Effector CD4-positive, alpha-beta T cell (primary cell): ENCODE results near the gene C10orf71.

Experiments
- DNase-seq: peaks from one replicate; pipeline ENCODE4 v3.0.0-alpha.2; 2020

The C10orf71 gene

GRCh38 chr10:49363309-49364031, 64.5 kb downstream of the C10orf71 start:
- no peak for DNase-seq

GRCh38 chr10:49364051-49364450, 65.1 kb downstream of the C10orf71 start:
- no peak for DNase-seq

- no peak for DNase-seq
Observed at GRCh38 chr10:49364747-49365146, 65.8 kb downstream of the C10orf71 start.

DNA sequence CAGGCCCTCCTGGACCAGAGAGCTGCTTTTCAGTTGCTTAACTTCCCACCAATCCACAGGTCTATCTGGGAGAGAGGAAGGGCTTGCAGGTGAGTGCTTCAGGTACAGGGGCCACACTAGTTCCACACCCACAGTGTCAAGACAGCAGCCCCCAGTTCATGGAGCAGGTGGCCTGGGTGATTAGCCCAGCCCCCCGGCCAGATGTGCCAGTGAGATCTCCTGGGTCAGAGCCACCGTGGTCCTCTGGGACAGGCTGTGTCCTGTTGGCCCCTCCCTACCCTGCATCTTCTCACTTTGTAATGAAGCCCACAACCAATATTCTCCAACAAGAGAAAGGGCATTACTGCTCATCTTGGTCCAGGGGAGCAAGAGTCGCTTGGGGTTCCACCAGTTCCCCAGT, 66.3 kb downstream of the C10orf71 start:
- DNase-seq, result no peak

DNA sequence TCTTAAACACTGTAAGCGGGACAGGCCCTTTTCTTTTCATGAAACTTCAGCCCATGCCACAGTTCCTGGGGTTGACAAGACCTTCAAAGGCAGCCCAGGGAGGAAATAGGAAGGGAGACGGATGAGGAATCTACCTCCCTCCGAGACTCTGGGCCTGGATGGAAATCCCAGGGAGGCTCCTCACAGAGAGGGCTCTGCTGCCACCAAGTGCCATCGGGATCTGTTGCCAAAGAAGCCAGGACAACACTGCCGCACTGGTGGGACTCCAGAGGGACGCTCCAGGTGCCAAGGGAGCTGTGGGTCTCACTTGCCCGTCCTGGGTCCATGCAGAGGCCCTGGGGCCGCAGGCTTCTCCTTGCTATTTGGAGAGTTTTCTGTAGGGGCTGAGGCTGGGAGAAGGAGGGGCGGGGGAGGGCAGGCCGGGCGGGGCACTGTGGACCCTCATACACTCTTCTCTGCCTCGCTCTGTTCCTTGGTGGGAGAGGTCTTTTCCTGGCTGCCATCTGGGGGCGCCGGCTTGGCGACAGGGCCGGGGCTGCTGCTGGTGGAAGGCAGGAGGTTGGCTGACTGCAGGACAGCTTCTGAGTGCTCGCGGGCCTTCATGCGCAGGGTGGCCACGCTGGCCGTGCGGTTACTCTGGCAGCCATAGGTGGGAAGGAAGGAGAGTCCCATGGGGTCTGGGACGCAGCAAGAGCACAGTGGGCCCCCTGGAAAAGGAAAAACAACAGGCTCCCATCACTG, 66.9 kb downstream of the C10orf71 start:
- DNase-seq, result no peak

- DNase-seq, result no peak
Observed at GRCh38 chr10:49366460-49366859, 67.5 kb downstream of the C10orf71 start.

- no peak for DNase-seq
Observed at GRCh38 chr10:49367600-49367999, 68.6 kb downstream of the C10orf71 start.

DNA sequence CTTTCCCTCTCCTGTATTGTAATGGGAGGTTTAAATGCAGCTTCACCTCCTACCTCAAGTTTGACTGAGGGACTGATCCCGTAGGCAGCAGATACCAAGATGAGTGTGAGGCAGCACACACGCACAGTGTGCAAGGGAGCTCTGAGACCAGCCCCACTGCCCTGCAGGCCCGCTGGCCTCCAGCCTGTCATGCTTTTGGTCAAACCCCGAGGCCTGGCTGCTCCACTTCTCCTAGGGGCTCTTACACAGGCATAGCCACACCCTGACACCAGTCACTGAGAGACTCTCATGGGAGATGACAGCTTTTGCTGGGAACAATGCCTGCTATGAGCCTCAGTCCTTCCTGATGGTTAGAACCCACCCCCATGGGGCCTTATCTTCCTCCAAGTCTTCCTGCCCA, 69.3 kb downstream of the C10orf71 start:
- DNase-seq, result no peak

- no peak for DNase-seq
Observed at GRCh38 chr10:49369216-49370162, 70.5 kb downstream of the C10orf71 start.

DNA sequence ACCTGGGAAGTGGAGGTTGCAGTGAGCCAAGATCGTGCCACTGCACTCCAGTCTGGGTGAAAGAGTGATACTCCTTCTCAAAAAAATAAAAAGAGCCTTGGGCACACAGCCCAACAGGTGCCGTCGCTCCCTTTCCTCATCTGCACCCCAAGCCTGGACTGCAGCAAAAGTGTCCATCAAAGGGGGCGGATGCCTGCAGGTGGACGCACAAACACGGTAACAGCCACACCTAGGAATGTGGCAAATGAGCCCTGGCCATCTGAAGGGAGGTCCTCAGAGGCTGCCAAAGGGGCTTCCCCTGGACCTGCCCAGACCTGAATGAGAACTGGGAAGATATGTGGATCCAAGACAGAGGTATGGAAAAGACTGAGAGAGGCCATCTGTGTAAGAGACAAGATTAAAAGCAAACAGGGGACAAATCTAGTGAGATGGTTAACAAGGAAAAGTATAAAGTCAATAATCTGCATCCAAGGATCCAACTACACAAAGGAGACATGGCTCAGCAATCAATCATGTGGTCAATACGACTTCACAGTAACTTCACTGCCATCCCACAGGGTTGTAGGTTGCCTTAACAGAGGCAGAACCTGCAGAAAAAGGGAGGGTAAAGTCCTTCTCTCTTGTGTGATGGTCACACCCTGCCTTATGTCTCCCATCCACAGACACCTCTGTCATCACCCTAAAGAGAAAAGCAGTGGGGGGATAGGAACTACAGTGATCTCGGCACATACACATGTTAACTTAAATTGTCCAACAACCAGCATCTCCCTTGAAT, 71.5 kb downstream of the C10orf71 start:
- no peak for DNase-seq

DNA sequence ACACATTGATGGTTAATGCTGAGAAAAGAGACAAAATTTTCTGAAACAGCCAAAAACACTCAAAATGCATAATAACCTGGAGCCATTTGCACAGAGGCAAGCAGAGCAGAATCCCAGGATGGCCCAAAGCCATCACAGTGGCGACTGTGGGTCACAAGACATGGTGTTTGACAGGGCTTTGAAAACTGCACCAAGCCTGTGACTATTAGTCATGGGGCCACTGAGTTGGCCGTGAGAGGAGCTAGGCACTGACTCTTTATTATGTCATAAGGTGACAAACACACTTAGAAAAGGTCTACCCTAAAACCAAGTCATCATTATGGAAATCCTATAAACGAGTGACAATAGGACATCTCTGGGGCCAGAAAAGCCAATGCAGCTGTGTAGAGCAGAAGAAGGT, 73.0 kb downstream of the C10orf71 start:
- DNase-seq, result no peak

DNA sequence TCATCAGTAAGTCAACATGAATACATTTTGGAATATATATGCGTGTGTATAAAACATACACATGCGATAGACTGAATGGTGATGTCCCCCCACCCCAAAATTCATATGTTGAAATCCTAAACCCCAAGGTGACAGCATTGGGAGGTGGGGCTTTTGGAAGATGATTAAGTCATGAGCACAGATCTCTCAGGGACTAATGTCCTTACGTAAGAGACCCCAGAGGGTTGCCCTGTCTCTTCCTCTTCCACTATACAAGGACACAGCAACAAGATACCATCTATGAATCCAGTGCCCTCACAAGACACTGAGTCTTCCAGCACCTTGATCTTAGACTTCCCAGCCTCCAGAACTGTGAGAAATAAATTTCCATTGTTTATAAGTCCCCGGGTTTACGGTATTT, 74.4 kb downstream of the C10orf71 start:
- no peak for DNase-seq

DNA sequence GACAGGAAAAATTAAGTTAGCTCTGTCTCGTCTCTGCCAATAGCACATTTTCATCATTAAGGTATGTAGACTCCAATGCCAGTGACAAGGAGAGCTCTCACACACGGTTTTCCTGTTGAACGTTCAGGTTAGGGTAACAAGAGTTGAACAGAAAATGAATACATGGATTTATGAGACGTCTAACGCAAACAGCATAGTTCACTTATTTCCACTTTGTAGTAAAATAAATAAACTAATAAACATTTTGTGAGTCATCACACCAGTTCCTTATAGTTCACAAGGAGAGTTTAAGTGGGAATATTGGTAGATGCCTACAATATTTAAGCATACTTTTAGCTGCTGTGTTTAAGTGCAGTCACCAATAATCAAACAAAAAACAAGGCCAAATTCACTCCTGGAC, 75.8 kb downstream of the C10orf71 start:
- no peak for DNase-seq

GRCh38 chr10:49375611-49376010, 76.6 kb downstream of the C10orf71 start:
- DNase-seq, result no peak
